Coronary artery (tissue), 2 donors: ENCODE results near the gene SAA1.

Experiments used
- DNase-seq: peaks from one replicate; pipeline ENCODE4 v3.0.0-alpha.2; 2017; ENCODE audit warnings: low spot score
- H3K27ac ChIP-seq, 2 donors: fragments of 200-600 bp; sonication (generic); one replicate each; pipeline ENCODE4 v1.5.1; 2016 to 2019
- H3K4me3 ChIP-seq: fragments of 200-600 bp; sonication (generic); 2 replicates; pipeline ENCODE4 v1.5.1; 2016; ENCODE audit warnings: mild to moderate bottlenecking, moderate library complexity
- TF ChIP-seq, protein P1 (sequence below): fragments of 200-600 bp; sonication (generic); IDR thresholded peaks from one replicate; pipeline ENCODE4 v1.5.1; 2019; ENCODE audit warnings: antibody characterized with exemption

Gene SAA1

DNA sequence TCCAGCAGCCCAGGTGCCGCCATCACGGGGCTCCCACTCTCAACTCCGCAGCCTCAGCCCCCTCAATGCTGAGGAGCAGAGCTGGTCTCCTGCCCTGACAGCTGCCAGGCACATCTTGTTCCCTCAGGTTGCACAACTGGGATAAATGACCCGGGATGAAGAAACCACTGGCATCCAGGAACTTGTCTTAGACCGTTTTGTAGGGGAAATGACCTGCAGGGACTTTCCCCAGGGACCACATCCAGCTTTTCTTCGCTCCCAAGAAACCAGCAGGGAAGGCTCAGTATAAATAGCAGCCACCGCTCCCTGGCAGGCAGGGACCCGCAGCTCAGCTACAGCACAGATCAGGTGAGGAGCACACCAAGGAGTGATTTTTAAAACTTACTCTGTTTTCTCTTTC, at the start of gene SAA1:
Gene SAA1, plus strand, starts transcription at position 316 of the 400 bp plus-strand sequence. CDS start 624 bp downstream, outside the sequence.
- no peak for DNase-seq
- TF ChIP-seq, protein P1, sequence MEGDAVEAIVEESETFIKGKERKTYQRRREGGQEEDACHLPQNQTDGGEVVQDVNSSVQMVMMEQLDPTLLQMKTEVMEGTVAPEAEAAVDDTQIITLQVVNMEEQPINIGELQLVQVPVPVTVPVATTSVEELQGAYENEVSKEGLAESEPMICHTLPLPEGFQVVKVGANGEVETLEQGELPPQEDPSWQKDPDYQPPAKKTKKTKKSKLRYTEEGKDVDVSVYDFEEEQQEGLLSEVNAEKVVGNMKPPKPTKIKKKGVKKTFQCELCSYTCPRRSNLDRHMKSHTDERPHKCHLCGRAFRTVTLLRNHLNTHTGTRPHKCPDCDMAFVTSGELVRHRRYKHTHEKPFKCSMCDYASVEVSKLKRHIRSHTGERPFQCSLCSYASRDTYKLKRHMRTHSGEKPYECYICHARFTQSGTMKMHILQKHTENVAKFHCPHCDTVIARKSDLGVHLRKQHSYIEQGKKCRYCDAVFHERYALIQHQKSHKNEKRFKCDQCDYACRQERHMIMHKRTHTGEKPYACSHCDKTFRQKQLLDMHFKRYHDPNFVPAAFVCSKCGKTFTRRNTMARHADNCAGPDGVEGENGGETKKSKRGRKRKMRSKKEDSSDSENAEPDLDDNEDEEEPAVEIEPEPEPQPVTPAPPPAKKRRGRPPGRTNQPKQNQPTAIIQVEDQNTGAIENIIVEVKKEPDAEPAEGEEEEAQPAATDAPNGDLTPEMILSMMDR, result no peak
- Histone ChIP-seq H3K27ac (no peak within 1 kb of the TSS), H3K4me3 (no peak within 1 kb of the TSS)

DNA sequence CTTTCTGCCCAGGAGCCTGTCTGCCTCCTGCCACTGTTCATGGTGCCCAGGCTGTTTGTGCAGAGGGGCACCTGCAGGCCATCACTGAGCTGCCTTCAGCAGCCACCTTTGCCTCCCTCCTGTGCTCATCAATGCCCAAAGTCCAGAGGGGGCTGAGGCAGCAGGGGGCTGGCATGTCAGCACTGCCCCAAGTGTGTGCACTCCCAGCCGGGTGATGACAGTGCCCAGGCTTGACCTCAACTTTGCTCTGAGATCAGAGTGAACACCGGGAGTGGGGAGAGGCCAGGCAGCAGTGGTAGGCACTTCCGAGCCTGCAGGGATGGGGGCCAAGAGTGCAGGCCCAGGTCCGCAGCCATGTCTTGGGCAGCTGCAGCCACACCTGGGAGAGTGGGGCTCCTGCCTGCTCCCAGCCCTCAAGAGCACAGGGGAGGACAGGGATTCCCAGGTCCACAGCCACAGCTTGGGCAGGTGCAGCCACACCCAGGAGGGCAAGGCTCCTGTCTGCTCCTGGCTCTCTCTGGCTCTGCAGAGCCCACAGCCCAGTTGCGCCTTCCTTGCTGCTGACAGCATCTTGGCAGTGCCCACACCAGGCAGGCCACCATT, 44.7 kb upstream of the SAA1 start:
- Histone ChIP-seq H3K27ac (no peak overlapping the region), H3K4me3 (no peak overlapping the region)
- TF ChIP-seq, protein P1, result no peak
- DNase-seq, result no peak

DNA sequence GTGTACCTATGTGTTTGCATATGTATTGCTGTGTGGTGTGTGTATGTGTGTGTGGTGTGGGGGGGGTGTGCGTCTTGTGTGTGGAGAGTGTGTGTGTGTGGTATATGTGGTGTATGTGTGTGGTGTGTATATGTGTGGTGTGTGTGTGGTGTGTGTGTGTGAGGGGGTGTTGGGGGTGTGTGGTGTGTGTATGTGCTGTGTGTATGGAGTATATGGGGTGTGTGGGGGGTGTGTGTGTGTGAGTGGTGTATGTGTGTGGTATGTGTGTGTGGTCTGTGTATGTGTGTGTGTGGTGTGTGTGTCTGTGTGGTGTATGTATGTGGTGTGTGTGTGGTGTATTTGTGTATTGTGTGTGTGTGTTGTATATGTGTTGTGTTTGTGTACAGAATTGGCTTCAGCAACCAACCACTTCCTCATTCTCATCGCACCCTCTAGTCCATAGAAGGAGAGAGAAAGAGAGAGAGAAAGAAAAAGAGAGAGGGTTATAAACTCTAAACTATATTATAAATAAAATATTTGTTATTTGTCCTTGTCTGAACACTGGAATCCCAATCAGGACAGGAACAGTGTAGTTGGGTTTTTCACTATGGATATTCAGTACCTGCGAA, 43.1 kb upstream of the SAA1 start:
- H3K4me3 ChIP-seq, result no peak overlapping the region
- no peak overlapping the region for H3K27ac ChIP-seq
- TF ChIP-seq, protein P1, result no peak
- no peak for DNase-seq

DNA sequence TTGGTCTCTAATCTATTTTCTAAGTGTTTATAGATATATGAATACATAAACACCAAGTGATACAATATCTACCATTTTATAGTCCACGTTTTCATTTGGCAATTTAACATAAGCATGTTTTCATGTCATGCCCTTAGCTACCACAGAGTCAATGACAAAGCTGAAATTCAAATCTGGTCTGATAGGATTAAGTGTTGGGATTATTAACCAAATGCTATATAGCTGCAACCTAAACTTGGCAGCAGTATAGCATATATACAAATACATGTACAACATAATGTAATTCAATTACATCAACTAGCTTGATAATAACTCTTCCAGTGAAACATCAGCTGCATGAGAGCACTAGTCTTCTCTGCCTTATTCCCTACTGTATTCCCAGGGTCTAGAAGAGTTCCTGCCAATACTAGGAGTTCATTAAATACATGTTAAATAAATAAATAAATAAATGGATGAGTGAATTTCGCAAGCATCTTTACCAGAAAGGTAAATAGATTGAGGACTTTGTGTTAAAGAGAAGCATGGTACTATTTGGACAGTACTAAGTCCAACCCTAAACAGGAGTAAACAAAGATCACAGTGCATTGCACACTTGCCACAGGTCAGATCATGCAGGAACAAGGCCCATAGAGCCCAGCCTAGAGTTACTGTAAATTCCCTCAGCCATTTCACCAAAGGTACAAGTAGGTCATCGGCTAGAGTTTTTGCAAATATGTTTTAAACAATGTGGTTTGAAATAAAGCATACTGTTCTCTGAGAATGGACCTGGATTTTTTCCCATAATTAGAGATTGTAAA, 42.3 kb upstream of the SAA1 start:
- TF ChIP-seq, protein P1, result no peak
- Histone ChIP-seq H3K4me3 (no peak overlapping the region), H3K27ac (no peak overlapping the region)
- DNase-seq, result no peak

DNA sequence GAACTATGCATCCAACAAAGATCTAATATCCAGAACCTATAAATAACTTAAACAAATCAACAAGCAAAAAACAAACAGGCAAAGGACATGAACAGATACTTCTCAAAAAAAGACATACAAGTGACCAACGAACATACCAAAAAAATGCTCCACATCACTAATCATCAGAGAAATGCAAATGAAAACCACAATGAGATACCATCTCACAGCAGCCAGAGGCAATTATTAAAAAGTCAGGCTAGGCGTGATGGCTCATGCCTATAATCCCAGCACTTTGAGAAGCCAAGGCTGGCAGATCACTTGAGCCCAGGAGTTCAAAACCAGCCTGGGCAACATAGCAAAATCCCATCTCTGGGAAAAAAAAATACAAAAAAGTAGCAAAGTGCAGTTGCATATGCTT, 40.2 kb upstream of the SAA1 start:
- Histone ChIP-seq H3K4me3 (no peak overlapping the region), H3K27ac (no peak overlapping the region)
- no peak for DNase-seq
- TF ChIP-seq, protein P1, result no peak

DNA sequence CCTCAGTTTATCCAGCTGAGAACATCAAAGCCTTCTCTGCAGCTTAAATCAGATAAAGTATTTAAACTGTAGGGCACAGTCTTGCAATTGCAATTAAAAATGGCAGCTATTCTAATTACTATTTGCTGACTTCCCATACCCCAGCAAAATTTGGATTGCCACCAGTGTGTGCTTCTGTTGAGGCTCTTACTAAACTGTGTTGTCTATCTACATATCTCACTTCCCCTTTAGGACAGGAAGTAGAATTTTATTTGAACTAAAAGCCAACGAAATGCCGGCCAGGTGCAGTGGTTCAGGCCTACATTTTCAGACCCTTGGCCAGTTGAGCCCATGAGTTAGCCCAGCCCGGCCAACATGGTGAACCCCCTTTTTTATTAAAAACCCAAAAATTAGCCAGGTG, 36.6 kb upstream of the SAA1 start:
- no peak for DNase-seq
- Histone ChIP-seq H3K4me3 (no peak overlapping the region), H3K27ac (no peak overlapping the region)
- TF ChIP-seq, protein P1, result no peak
